NCI-H446 (cell line): ENCODE results near the gene SPRED2.
"Not testable (repeated sequence)": the region's sequence is repeated elsewhere in the genome, so short reads cannot be mapped to it uniquely, and the experiment has no call there.

Experiments used
- DNase-seq, 2 experiments: peaks; one replicate each; lab custom pipeline; 2025; lab: John Stamatoyannopoulos, UW

Gene SPRED2

GRCh38 chr2:65343386-65343785 is 89.0 kb downstream of the SPRED2 start:
- DNase-seq: no peak

GRCh38 chr2:65340898-65341681 is 91.3 kb downstream of the SPRED2 start:
- DNase-seq: no peak

- no peak for DNase-seq
Observed at GRCh38 chr2:65339648-65340047, 92.8 kb downstream of the SPRED2 start.

- not testable (repeated sequence) for DNase-seq
Observed at GRCh38 chr2:65338830-65339495, 93.4 kb downstream of the SPRED2 start.

GRCh38 chr2:65337915-65338314 is 94.5 kb downstream of the SPRED2 start:
- not testable (repeated sequence) for DNase-seq

GRCh38 chr2:65334714-65335113 is 97.7 kb downstream of the SPRED2 start:
- no peak for DNase-seq

GRCh38 chr2:65331336-65332025 is 100.9 kb downstream of the SPRED2 start:
- DNase-seq: no peak

- no peak for DNase-seq
Observed at GRCh38 chr2:65329525-65329924, 102.9 kb downstream of the SPRED2 start.

- DNase-seq: no peak
Observed at GRCh38 chr2:65326276-65326675, 106.1 kb downstream of the SPRED2 start.

- DNase-seq: no peak
Observed at GRCh38 chr2:65325066-65325465, 107.3 kb downstream of the SPRED2 start.

- DNase-seq: no peak
Observed at GRCh38 chr2:65320946-65321345, 111.5 kb downstream of the SPRED2 start.

GRCh38 chr2:65320042-65320725 is 112.2 kb downstream of the SPRED2 start:
- no peak for DNase-seq

GRCh38 chr2:65319674-65320041 is 112.7 kb downstream of the SPRED2 start:
- DNase-seq: no peak

GRCh38 chr2:65319072-65319673 is 113.2 kb downstream of the SPRED2 start:
- DNase-seq: no peak

GRCh38 chr2:65317841-65318240 is 114.6 kb downstream of the SPRED2 start:
- DNase-seq: no peak

GRCh38 chr2:65317351-65317750 is 115.0 kb downstream of the SPRED2 start:
- DNase-seq: not testable (repeated sequence)

- peak in 1 of 2 experiments; percentile 50 for DNase-seq
Observed at GRCh38 chr2:65316072-65316471, 116.3 kb downstream of the SPRED2 start.

- DNase-seq: no peak
Observed at GRCh38 chr2:65314801-65315441, 117.5 kb downstream of the SPRED2 start.

- DNase-seq: no peak
Observed at GRCh38 chr2:65313954-65314256, 118.5 kb downstream of the SPRED2 start.

GRCh38 chr2:65313126-65313953 is 119.1 kb downstream of the SPRED2 start:
- no peak for DNase-seq

GRCh38 chr2:65311596-65311995 is 120.8 kb downstream of the SPRED2 start:
- no peak for DNase-seq
